Stimulated activated CD4-positive, alpha-beta T cell treated with anti-CD3 and anti-CD28 coated beads, TNF-alpha, amount 100 ng/mL, for 48 hours (primary cell): ENCODE results near the gene ZNF366.

Source experiments
- DNase-seq, 3 donors: peaks; one replicate each; pipeline ENCODE4 v3.0.0-alpha.2; 2020; ENCODE audit warnings: low read depth in 3 of 3

The ZNF366 gene

GRCh38 chr5:72507231-72507906 is at the start of gene ZNF366:
Gene ZNF366, minus strand, starts transcription at chr5:72507410. Its CDS starts 45,914 bp downstream, at chr5:72461496.
- DNase-seq: no peak

- DNase-seq: peak in 2 of 3 donors; percentile 11 to 13
These were observed 49.3 kb upstream of the ZNF366 start for GRCh38 chr5:72556351-72557166.

GRCh38 chr5:72555871-72556270 is 48.7 kb upstream of the ZNF366 start:
- no peak for DNase-seq

- no peak for DNase-seq
These were observed 47.7 kb upstream of the ZNF366 start for GRCh38 chr5:72554897-72555296.

- DNase-seq: no peak
These were observed 44.9 kb upstream of the ZNF366 start for GRCh38 chr5:72552041-72552557.

GRCh38 chr5:72550595-72550994 is 43.4 kb upstream of the ZNF366 start:
- DNase-seq: no peak

GRCh38 chr5:72543811-72544210 is 36.6 kb upstream of the ZNF366 start:
- no peak for DNase-seq

- DNase-seq: no peak
These were observed 36.2 kb upstream of the ZNF366 start for GRCh38 chr5:72543365-72543764.

- DNase-seq: no peak
These were observed 35.5 kb upstream of the ZNF366 start for GRCh38 chr5:72542695-72543094.

- no peak for DNase-seq
These were observed 34.5 kb upstream of the ZNF366 start for GRCh38 chr5:72541501-72542225.

- no peak for DNase-seq
These were observed 33.7 kb upstream of the ZNF366 start for GRCh38 chr5:72540759-72541438.

GRCh38 chr5:72539726-72540125 is 32.5 kb upstream of the ZNF366 start:
- DNase-seq: no peak

GRCh38 chr5:72539038-72539437 is 31.8 kb upstream of the ZNF366 start:
- no peak for DNase-seq

- no peak for DNase-seq
These were observed 30.0 kb upstream of the ZNF366 start for GRCh38 chr5:72537166-72537565.

GRCh38 chr5:72531496-72532190 is 24.4 kb upstream of the ZNF366 start:
- no peak for DNase-seq

- no peak for DNase-seq
These were observed 23.0 kb upstream of the ZNF366 start for GRCh38 chr5:72530196-72530595.

- no peak for DNase-seq
These were observed 22.2 kb upstream of the ZNF366 start for GRCh38 chr5:72529383-72529782.

GRCh38 chr5:72525816-72526215 is 18.6 kb upstream of the ZNF366 start:
- no peak for DNase-seq

GRCh38 chr5:72523960-72524582 is 16.9 kb upstream of the ZNF366 start:
- no peak for DNase-seq

GRCh38 chr5:72522607-72523006 is 15.4 kb upstream of the ZNF366 start:
- no peak for DNase-seq

GRCh38 chr5:72519111-72519510 is 11.9 kb upstream of the ZNF366 start:
- DNase-seq: no peak
